GM18508 (cell line): Measurements from ENCODE around the gene CBLL2.
A peak's percentile ranks its signal among the peaks of the same experiment; 100 is the strongest.
"Not testable (repeated sequence)": the region's sequence is repeated elsewhere in the genome, so short reads cannot be mapped to it uniquely, and the experiment has no call there.

ENCODE experiments used
- ATAC-seq: cut with Tn5 transposase; IDR thresholded peaks from one replicate; pipeline ENCODE4 v1.9.1; 2021; ENCODE audit warnings: moderate number of reproducible peaks; ENCODE audit not compliant: insufficient read depth, unreplicated experiment

Gene CBLL2

GRCh38 chrX:22272613-22273012 lies at the start of gene CBLL2:
Gene CBLL2, plus strand, starts transcription at chrX:22272913. Its CDS starts 79 bp downstream, at chrX:22272992.
- no peak for ATAC-seq

GRCh38 chrX:22234380-22234779 lies 38.3 kb upstream of the CBLL2 start:
- ATAC-seq, result no peak

- ATAC-seq, result no peak
These were observed 35.2 kb upstream of the CBLL2 start for GRCh38 chrX:22237479-22237878.

- no peak for ATAC-seq
These were observed 26.1 kb upstream of the CBLL2 start for GRCh38 chrX:22246620-22247019.

GRCh38 chrX:22247169-22247568 lies 25.5 kb upstream of the CBLL2 start:
- no peak for ATAC-seq

GRCh38 chrX:22248401-22248800 lies 24.3 kb upstream of the CBLL2 start:
- no peak for ATAC-seq

GRCh38 chrX:22249371-22249770 lies 23.3 kb upstream of the CBLL2 start:
- ATAC-seq, result no peak

- ATAC-seq, result no peak
These were observed 4.0 kb upstream of the CBLL2 start for GRCh38 chrX:22268706-22269105.

- ATAC-seq, result no peak
These were observed 1.1 kb downstream of the CBLL2 start for GRCh38 chrX:22273714-22274317.

GRCh38 chrX:22276781-22277180 lies 4.1 kb downstream of the CBLL2 start:
- ATAC-seq, result no peak

- ATAC-seq, result no peak
These were observed 5.7 kb downstream of the CBLL2 start for GRCh38 chrX:22278375-22278774.

GRCh38 chrX:22289209-22289608 lies 16.5 kb downstream of the CBLL2 start:
- ATAC-seq, result not testable (repeated sequence)

GRCh38 chrX:22296871-22297270 lies 24.2 kb downstream of the CBLL2 start:
- no peak for ATAC-seq

- ATAC-seq, result peak; percentile 91
These were observed 27.4 kb downstream of the CBLL2 start for GRCh38 chrX:22300130-22300529.

GRCh38 chrX:22310779-22311178 lies 38.1 kb downstream of the CBLL2 start:
- no peak for ATAC-seq

- no peak for ATAC-seq
These were observed 41.1 kb downstream of the CBLL2 start for GRCh38 chrX:22313766-22314165.

- no peak for ATAC-seq
These were observed 41.5 kb downstream of the CBLL2 start for GRCh38 chrX:22314211-22314610.

GRCh38 chrX:22314692-22315091 lies 42.0 kb downstream of the CBLL2 start:
- ATAC-seq, result no peak

GRCh38 chrX:22315151-22315550 lies 42.4 kb downstream of the CBLL2 start:
- ATAC-seq, result no peak

GRCh38 chrX:22320236-22320873 lies 47.6 kb downstream of the CBLL2 start:
- ATAC-seq, result no peak

GRCh38 chrX:22323541-22323940 lies 50.8 kb downstream of the CBLL2 start:
- ATAC-seq, result no peak
